HPDE6-E6E7 (cell line): ENCODE measurements around the gene TNIP1.

Source experiments
- DNase-seq: peaks from one replicate; pipeline ENCODE4 v3.0.0; 2011; ENCODE audit warnings: missing footprints; ENCODE audit errors: extremely low spot score

The TNIP1 gene

GRCh38 chr5:151040211-151040747 is 40.6 kb downstream of the TNIP1 start:
- DNase-seq, result peak; percentile 71

DNA sequence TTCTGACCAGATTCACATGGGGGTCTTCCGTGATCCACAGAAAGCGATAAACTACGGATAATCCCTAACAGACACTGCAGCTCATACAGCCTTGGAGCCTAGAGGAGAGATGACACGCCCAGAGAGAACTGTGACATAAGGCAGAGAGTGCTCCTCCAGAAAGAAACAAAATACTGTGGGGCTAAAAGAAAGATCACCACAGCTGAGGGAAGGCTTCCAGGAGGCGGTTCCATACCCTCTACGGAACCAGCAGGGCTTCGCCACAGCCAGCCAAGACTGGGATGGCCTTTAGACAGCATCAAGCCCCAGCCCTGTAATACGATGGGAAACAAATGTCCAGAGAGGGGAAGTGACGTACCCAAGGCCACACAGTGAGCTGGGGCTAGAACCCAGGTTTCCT is 41.2 kb downstream of the TNIP1 start:
- DNase-seq, result no peak

DNA sequence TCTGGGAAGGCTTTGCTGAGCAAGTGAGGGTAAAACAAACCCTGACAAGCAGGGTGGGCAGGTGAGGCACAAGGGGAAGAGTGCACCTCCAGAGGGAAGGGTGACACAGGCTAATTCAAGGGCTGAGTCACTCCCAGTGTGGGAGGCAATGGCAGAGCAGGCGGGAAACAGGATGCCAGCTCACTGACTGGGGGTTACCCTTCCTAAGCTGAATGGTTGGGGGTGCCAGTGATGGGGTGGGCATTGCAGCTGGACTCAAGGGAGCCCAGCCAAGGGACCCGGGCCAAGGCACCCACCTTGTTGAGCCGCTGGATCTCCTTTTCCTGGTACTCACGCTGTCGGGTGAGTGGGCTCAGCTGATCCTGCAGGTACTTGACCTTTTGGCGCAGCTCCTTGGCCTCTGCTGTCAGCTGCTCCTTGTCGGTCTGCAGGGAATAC is 42.0 kb downstream of the TNIP1 start:
- DNase-seq, result no peak

GRCh38 chr5:151038412-151038745 is 42.5 kb downstream of the TNIP1 start:
- no peak for DNase-seq

GRCh38 chr5:151037561-151038411 is 43.0 kb downstream of the TNIP1 start:
- no peak for DNase-seq

GRCh38 chr5:151036556-151036955 is 44.3 kb downstream of the TNIP1 start:
- DNase-seq, result no peak

- no peak for DNase-seq
Measured at GRCh38 chr5:151034422-151035379, 46.1 kb downstream of the TNIP1 start.

GRCh38 chr5:151033217-151033934 is 47.5 kb downstream of the TNIP1 start:
- DNase-seq, result no peak

- no peak for DNase-seq
Measured at GRCh38 chr5:151031554-151031953, 49.3 kb downstream of the TNIP1 start.

DNA sequence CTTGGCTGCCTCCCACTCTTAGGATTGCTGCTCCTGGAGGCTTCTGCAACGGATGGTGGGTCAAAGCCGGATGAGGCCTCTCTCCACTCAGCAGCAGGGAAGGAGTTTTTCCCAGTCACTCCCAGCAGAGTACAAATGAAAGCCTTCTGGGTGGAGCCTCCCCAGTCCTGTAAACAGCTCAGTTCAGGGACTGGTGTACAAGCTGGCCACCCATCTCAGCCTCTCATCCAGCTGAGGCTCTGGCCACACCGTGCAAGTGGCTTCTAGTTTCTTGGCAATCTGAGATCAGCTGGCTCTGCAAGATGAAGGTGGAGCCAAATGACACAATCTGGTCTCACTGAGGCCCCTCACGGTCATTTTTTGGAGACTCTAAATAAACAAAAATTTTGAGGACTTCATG is 50.5 kb downstream of the TNIP1 start:
- no peak for DNase-seq

DNA sequence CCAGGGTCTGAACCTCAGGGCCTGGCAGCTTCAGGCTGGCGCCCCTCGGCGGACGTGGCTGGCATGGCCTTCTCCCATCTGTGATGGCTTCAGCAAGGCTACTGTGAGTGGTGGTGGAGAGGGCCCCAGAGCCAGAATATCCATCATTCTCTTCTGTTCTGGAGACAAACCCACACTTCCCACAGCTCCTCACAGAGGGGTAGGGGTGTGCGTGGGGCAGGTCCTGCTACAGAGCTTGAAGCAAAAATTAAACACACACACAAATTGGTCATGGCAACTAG is 50.8 kb downstream of the TNIP1 start:
- DNase-seq, result no peak

GRCh38 chr5:151029179-151030055 is 51.4 kb downstream of the TNIP1 start:
- DNase-seq, result no peak

GRCh38 chr5:151028717-151029116 is 52.1 kb downstream of the TNIP1 start:
- DNase-seq, result no peak

DNA sequence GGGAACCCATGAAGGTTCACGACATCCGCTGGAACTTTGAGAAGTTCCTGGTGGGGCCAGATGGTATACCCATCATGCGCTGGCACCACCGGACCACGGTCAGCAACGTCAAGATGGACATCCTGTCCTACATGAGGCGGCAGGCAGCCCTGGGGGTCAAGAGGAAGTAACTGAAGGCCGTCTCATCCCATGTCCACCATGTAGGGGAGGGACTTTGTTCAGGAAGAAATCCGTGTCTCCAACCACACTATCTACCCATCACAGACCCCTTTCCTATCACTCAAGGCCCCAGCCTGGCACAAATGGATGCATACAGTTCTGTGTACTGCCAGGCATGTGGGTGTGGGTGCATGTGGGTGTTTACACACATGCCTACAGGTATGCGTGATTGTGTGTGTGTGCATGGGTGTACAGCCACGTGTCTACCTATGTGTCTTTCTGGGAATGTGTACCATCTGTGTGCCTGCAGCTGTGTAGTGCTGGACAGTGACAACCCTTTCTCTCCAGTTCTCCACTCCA is 52.8 kb downstream of the TNIP1 start:
- no peak for DNase-seq

GRCh38 chr5:151026679-151027078 is 54.2 kb downstream of the TNIP1 start:
- DNase-seq, result no peak

DNA sequence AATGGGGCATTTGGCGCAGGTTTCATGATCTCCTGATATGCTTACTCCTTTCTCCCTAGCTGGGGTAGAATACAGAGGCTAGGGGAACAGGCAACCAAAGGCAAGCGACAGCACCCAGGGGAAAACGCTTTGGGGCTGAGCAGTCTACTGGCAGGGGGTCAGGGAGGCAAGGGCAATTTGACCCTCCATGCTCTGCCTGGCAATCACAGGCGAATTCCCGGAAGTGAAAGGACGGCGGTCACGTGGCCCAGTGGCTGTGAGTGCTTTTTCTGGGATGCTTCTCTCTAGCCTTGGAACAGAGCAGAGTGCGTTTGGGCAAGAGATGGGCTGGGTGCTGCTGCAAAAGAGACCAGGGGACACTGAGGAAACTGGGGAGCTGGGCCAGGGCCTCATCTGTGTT is 54.7 kb downstream of the TNIP1 start:
- DNase-seq, result no peak

- no peak for DNase-seq
Measured at GRCh38 chr5:151025250-151025606, 55.6 kb downstream of the TNIP1 start.

DNA sequence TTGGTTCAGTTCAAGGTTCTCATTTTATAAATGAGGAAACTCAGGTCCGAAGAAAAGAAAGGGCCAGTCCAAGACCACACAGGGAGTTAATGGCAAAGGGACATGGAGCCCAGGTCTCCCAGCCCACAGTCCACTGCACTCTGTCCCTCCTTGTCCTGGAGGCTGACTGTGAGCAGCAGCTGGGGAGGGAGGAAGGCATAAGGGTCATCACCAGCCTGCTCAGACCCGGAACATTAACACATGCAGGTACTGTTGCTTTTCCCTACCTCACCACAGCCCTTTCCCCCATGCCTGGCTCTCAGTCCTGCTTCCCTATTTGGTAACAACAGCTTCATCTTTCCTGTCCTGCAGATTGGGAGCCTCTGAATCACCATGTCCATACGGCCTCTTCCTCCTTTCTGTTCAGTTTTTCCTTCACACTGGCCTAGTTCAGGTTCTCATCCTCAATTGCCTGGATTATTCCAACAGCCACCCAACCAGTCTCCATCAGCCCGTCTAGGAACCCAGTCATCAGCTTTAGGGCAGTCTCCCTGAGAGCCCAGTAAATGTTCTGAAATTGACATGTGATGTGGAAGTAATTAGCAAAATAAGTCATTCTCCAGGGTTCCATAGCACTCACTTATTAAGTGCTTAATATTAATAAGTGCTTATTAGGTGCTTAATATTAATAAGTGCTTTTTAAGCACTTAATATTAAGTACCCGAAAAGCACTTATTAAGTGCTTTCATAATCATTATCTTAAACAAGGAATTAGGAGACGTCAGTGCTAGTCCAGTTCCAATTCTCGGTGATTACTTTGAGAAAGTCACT is 56.2 kb downstream of the TNIP1 start:
- DNase-seq, result no peak

- DNase-seq, result no peak
Measured at GRCh38 chr5:151023651-151024050, 57.2 kb downstream of the TNIP1 start.

- DNase-seq, result no peak
Measured at GRCh38 chr5:151023047-151023615, 57.7 kb downstream of the TNIP1 start.
